ENCODE results near the gene CFAP52. TPM values are rescaled to one million over a fixed set of nuclear protein-coding genes. Genes with fewer than 3 reads are reported as not detected.

The CFAP52 gene
- total and polyA plus RNA-seq, 2 of the 13 experiments (the other 11 are each of a cell fraction or from before 2014, with no cell fraction given): not detected

DNA sequence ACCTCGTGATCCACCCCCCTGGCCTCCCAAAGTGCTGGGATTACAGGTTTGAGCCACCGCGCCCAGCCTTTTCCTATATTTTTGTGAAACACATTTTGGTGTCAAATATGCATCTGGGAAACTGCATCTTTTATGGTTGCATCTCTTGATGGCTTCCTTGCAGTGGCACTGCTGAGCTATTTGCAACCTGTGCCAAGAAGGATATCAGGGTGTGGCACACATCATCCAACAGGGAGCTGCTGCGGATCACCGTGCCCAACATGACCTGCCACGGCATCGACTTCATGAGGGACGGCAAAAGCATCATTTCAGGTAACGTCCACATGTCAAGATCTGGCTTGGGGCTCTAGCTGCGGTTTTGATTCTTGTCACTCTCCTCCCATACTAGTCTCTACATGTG, 52.1 kb downstream of the CFAP52 start:
- TF ChIP-seq RFX5 (IDR thresholded peaks at IDR 0.05; ENCODE audit: low read depth, low read length) (no peak), ZNF589 (CRISPR knock-in tag; conservative IDR thresholded peaks at IDR 0.05) (no peak), STAG1 (CRISPR knock-in tag; IDR thresholded peaks at IDR 0.05) (peak; percentile 24; the same call in 1 of the 2 replicates), ZNF672 (CRISPR knock-in tag; IDR thresholded peaks at IDR 0.05) (no peak)
- TF ChIP-seq, protein P1, sequence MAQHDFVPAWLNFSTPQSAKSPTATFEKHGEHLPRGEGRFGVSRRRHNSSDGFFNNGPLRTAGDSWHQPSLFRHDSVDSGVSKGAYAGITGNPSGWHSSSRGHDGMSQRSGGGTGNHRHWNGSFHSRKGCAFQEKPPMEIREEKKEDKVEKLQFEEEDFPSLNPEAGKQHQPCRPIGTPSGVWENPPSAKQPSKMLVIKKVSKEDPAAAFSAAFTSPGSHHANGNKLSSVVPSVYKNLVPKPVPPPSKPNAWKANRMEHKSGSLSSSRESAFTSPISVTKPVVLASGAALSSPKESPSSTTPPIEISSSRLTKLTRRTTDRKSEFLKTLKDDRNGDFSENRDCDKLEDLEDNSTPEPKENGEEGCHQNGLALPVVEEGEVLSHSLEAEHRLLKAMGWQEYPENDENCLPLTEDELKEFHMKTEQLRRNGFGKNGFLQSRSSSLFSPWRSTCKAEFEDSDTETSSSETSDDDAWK (CRISPR knock-in tag; IDR thresholded peaks at IDR 0.05): no peak
- Histone ChIP-seq H3K4me3 (replicated peaks in 1 of 3; ENCODE audit: insufficient read depth in 1 of 3, low read depth in 2 of 3, low read length in 3 of 3) (no peak overlapping the region), H3K36me3 (replicated peaks in 1 of 2; ENCODE audit: control insufficient read depth in 1 of 2, insufficient read depth in 2 of 2, low read length in 2 of 2) (no peaks in the 10 kb centered on the region), H3K27ac (ENCODE audit: extremely low read length, insufficient read depth, low read length) (no peak overlapping the region), H3K4me2 (ENCODE audit: low read depth, low read length) (no peak overlapping the region), H3K27me3 (ENCODE audit: control insufficient read depth in 1 of 2, insufficient read depth in 2 of 2, low read length in 2 of 2) (peaks cover 0 to 16% of the 10 kb centered on the region in 2 experiments; a peak in 1 of 5 replicates), H2AFZ (ENCODE audit: low read length) (no peak overlapping the region), H3K79me2 (ENCODE audit: insufficient read depth, low read length) (no peaks in the 10 kb centered on the region), H3K9me3 (ENCODE audit: low read length) (no peaks in the 10 kb centered on the region), H3K9ac (ENCODE audit: insufficient read depth, low read depth, low read length) (no peak overlapping the region), H3K4me1 (ENCODE audit: insufficient read depth, low read length) (no peaks in the 10 kb centered on the region), H4K20me1 (ENCODE audit: insufficient read depth, low read length) (no peaks in the 10 kb centered on the region)
- no peak for DNase-seq (ENCODE audit: low spot score)
- in situ Hi-C loops (cut with HindIII; ENCODE audit: extremely low pct_ligation_motif_present, low pct_unique_long_range_greater_than_20kb): no loop called here
- BruUV-seq (replicated peaks): no TSS peak
- CTCF ChIA-PET (ENCODE audit: low intra/inter-chr PET ratio, low total read pairs): no interaction called here
- WGBS (ENCODE audit: low lambda C conversion rate): 63% methylated on average over 6 of the region's 10 CpGs
- no peak for FAIRE-seq
- intact Hi-C loops (cut with micrococcal nuclease; ENCODE audit: unreplicated experiment): no loop called here
- ATAC-seq: no peak
- POLR2A ChIA-PET: no interaction called here

DNA sequence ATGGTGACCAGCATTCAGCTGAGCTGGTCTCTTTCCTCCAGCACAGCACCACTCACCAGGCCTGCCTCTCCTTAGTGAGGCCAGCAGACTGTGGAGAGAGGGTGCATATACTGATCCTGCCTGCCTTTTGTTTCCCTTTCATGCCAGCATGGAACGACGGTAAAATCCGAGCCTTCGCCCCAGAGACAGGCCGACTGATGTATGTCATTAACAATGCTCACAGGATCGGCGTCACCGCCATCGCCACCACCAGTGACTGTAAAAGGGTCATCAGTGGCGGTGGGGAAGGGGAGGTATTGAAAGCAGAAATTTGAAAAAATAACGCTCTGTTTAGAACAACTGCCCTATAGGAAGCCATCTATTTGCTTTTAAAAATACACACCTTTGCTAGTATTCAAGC, 56.3 kb downstream of the CFAP52 start:
- Histone ChIP-seq H3K36me3 (replicated peaks in 1 of 2; ENCODE audit: control insufficient read depth in 1 of 2, insufficient read depth in 2 of 2, low read length in 2 of 2) (no peaks in the 10 kb centered on the region), H3K27me3 (ENCODE audit: control insufficient read depth in 1 of 2, insufficient read depth in 2 of 2, low read length in 2 of 2) (peaks cover 0 to 25% of the 10 kb centered on the region in 2 experiments; a peak in 3 of 5 replicates), H3K9me3 (ENCODE audit: low read length) (no peaks in the 10 kb centered on the region), H2AFZ (ENCODE audit: low read length) (no peak overlapping the region), H3K4me3 (replicated peaks in 1 of 3; ENCODE audit: insufficient read depth in 1 of 3, low read depth in 2 of 3, low read length in 3 of 3) (no peak overlapping the region), H4K20me1 (ENCODE audit: insufficient read depth, low read length) (no peaks in the 10 kb centered on the region), H3K79me2 (ENCODE audit: insufficient read depth, low read length) (no peaks in the 10 kb centered on the region), H3K4me2 (ENCODE audit: low read depth, low read length) (no peak overlapping the region), H3K4me1 (ENCODE audit: insufficient read depth, low read length) (no peaks in the 10 kb centered on the region), H3K9ac (ENCODE audit: insufficient read depth, low read depth, low read length) (no peak overlapping the region), H3K27ac (ENCODE audit: extremely low read length, insufficient read depth, low read length) (no peak overlapping the region)
- ChIA-PET POLR2A (no interaction called here), CTCF (ENCODE audit: low intra/inter-chr PET ratio, low total read pairs) (no interaction called here)
- no peak for ATAC-seq
- in situ Hi-C loops (cut with HindIII; ENCODE audit: extremely low pct_ligation_motif_present, low pct_unique_long_range_greater_than_20kb) (no loop called here), intact Hi-C loops (cut with micrococcal nuclease; ENCODE audit: unreplicated experiment) (no loop called here)
- BruUV-seq (replicated peaks): no TSS peak
- no peak for FAIRE-seq
- 74% methylated on average over 11 of the region's 11 CpGs for WGBS (ENCODE audit: low lambda C conversion rate)
- DNase-seq (ENCODE audit: low spot score): no peak
- no peak for TF ChIP-seq TGIF2 (CRISPR knock-in tag; IDR thresholded peaks at IDR 0.05)
- TF ChIP-seq SALL2 (CRISPR knock-in tag; IDR thresholded peaks at IDR 0.05): no peak
- no peak for TF ChIP-seq PHF5A (CRISPR knock-in tag; IDR thresholded peaks at IDR 0.05; ENCODE audit: low read depth, unreplicated experiment)
- no peak for TF ChIP-seq ATM (IDR thresholded peaks at IDR 0.05; ENCODE audit: borderline replicate concordance)
- TF ChIP-seq ZNF317 (CRISPR knock-in tag; IDR thresholded peaks at IDR 0.05): no peak
- TF ChIP-seq PHF8 (CRISPR knock-in tag; IDR thresholded peaks at IDR 0.05): no peak
- no peak for TF ChIP-seq ZNF30 (CRISPR knock-in tag; IDR thresholded peaks at IDR 0.05)
- no peak for TF ChIP-seq MEIS2 (CRISPR knock-in tag; IDR thresholded peaks at IDR 0.05)
- TF ChIP-seq, protein P2, sequence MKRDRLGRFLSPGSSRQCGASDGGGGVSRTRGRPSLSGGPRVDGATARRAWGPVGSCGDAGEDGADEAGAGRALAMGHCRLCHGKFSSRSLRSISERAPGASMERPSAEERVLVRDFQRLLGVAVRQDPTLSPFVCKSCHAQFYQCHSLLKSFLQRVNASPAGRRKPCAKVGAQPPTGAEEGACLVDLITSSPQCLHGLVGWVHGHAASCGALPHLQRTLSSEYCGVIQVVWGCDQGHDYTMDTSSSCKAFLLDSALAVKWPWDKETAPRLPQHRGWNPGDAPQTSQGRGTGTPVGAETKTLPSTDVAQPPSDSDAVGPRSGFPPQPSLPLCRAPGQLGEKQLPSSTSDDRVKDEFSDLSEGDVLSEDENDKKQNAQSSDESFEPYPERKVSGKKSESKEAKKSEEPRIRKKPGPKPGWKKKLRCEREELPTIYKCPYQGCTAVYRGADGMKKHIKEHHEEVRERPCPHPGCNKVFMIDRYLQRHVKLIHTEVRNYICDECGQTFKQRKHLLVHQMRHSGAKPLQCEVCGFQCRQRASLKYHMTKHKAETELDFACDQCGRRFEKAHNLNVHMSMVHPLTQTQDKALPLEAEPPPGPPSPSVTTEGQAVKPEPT (CRISPR knock-in tag; IDR thresholded peaks at IDR 0.05; ENCODE audit: low read depth): no peak
- no peak for TF ChIP-seq ZSCAN30 (CRISPR knock-in tag; IDR thresholded peaks at IDR 0.05)
- TF ChIP-seq NFKBIZ (CRISPR knock-in tag; IDR thresholded peaks at IDR 0.05): no peak
- TF ChIP-seq, protein P3, sequence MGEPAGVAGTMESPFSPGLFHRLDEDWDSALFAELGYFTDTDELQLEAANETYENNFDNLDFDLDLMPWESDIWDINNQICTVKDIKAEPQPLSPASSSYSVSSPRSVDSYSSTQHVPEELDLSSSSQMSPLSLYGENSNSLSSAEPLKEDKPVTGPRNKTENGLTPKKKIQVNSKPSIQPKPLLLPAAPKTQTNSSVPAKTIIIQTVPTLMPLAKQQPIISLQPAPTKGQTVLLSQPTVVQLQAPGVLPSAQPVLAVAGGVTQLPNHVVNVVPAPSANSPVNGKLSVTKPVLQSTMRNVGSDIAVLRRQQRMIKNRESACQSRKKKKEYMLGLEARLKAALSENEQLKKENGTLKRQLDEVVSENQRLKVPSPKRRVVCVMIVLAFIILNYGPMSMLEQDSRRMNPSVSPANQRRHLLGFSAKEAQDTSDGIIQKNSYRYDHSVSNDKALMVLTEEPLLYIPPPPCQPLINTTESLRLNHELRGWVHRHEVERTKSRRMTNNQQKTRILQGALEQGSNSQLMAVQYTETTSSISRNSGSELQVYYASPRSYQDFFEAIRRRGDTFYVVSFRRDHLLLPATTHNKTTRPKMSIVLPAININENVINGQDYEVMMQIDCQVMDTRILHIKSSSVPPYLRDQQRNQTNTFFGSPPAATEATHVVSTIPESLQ (CRISPR knock-in tag; conservative IDR thresholded peaks at IDR 0.05): no peak
